Mononuclear cell (primary cell): ENCODE data around the gene RBCK1. TPM values are rescaled to one million over a fixed set of nuclear protein-coding genes. Genes with fewer than 3 reads are reported as not detected.
"Not testable (repeated sequence)": the region's sequence is repeated elsewhere in the genome, so short reads cannot be mapped to it uniquely, and the experiment has no call there.

ENCODE experiments used
- H3K27me3 ChIP-seq: 2 replicates; pipeline ENCODE4 v1.6.0; 2011; ENCODE audit warnings: low read length, control low read depth; ENCODE audit not compliant: insufficient read depth
- H3K4me1 ChIP-seq: 2 replicates; pipeline ENCODE4 v1.5.1; 2011; ENCODE audit warnings: mild to moderate bottlenecking, low read length, control low read depth; ENCODE audit not compliant: insufficient read depth
- H3K4me3 ChIP-seq: 2 replicates; pipeline ENCODE4 v1.5.1; 2011; ENCODE audit warnings: mild to moderate bottlenecking, low read length, moderate library complexity
- H3K9me3 ChIP-seq: 2 replicates; pipeline ENCODE4 v1.5.1; 2011; ENCODE audit warnings: low read depth, mild to moderate bottlenecking, control low read depth, low read length
- total RNA-seq: library from RNA; depleted of rRNA; stranded (reverse); fragments of >200 nt; gene quantifications from one replicate; pipeline ENCODE4 v1.2.3, GENCODE V29; 2012

The RBCK1 gene
- total RNA-seq, 1 donor: 49.4 TPM

DNA sequence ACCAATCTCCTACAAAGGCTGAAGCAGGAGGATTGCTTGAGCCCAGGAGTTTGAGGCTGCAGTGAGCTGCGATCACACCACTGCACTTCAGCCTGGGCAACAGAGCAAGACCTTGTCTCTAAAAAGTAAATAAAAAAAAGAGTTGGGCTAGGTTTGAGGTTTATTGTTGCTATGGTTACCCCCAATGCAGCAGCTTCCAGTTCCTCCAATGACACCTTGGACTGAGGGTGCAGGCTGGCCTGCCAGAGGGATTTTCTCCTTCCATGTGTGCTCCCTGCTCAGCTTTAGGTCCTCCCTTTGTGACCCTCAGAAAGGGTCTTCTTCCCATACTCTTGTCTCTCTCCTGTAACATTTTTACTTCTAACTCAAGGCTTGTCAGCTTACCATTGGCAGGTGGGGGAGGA lies 64.8 kb downstream of the RBCK1 start:
- no peak overlapping the region for H3K4me3 ChIP-seq
- H3K4me1 ChIP-seq: no peaks in the 10 kb centered on the region
- H3K9me3 ChIP-seq: no peaks in the 10 kb centered on the region
- H3K27me3 ChIP-seq: no peaks in the 10 kb centered on the region

DNA sequence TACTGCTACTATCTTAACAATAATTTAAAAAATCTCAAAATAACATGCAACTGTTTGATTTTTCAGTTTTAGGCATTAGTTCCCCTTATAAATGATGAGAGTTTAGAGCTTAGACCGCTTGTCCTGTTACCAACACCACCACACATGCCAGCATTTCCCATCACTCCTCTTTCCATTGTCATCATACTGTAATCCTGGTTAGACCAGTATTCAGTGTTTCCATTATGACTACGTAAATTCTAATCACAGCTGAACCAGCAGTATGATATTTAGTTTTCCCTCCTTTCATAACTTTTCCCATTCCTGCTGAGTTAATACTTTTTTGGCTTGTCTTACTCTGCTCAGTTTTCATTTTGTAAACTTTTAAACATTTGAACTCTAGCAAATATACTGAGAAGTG lies 66.5 kb downstream of the RBCK1 start:
- H3K4me1 ChIP-seq: no peaks in the 10 kb centered on the region
- no peaks in the 10 kb centered on the region for H3K27me3 ChIP-seq
- no peak overlapping the region for H3K4me3 ChIP-seq
- no peaks in the 10 kb centered on the region for H3K9me3 ChIP-seq

DNA sequence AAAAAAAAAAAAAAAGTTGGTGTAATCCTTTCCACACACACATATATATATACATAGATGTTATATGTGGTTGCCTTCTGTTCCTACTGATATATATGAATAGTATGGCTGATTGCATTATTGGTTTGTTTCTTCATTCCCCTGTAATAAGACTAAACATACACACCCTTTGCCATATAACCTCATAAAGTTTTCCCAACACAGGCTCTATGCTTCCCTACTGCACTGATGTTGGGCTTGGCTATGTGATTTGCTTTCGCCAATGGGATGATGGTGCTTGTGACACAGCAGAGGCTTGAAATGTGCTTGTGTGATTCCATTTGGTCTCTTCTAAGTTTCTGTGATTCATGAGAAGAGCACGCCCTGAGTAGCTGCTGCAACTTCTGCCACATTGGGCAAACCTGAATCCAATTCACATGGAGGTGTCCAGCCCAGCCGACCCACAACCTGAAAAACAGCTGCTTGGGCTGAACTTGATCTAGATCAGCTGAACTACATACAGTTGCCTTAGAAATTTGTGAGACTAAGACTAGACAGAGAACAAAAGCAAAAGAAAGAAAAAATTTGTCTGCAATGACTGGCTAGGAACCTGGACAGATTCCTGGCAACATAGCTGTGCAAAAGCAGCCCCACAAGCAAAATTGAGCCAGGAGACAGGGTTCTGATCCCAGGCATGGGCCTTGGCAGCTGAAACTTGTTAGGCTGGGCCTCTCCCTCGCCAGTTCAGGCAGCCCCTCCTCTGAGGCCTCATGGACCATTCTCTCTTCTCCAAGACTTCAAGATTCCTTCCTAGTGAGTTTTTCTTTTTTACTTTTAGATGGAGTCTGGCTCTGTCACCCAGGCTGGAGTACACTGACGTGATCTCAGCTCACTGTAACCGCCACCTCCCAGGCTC lies 67.6 kb downstream of the RBCK1 start:
- Histone ChIP-seq H3K4me1 (no peaks in the 10 kb centered on the region), H3K4me3 (no peak overlapping the region), H3K27me3 (no peaks in the 10 kb centered on the region), H3K9me3 (no peaks in the 10 kb centered on the region)

DNA sequence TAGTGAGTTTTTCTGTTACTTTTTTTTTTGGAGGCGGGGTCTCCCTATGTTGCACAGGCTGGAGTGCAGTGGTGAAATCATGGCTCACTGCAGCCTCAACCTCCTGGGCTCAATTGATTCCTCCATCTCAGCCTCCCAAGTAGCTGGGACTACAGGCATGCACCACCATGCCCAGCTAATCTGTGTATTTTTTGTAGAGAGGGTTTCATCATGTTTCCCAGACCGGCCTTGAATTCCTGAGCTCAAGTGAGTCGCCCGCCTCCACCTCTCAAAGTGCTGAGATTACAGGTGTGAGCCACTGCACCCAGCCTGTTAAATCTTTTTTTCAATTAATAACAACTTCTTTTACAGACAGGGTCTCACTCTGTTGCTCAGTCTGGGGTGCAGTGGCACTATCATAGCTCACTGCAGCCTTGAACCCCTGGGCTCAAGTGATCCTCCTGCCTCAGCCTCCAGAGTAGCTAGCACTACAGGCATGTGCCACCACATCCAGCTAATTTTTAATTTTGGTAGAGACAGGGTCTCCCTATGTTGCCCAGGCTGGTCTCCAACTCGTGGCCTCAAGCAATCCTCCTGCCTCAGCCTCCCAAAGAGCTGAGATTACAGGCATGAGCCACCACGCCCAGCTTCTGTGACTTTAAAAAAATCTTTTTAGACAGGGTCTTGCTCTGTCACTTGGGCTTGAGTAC lies 68.6 kb downstream of the RBCK1 start:
- H3K27me3 ChIP-seq, H3K9me3 ChIP-seq, H3K4me3 ChIP-seq, H3K4me1 ChIP-seq: not testable (repeated sequence)

GRCh38 chr20:478010-478948 lies 70.2 kb downstream of the RBCK1 start:
- H3K4me1 ChIP-seq: peaks cover 3% of the 10 kb centered on the region
- H3K27me3 ChIP-seq: no peaks in the 10 kb centered on the region
- H3K9me3 ChIP-seq: no peaks in the 10 kb centered on the region
- H3K4me3 ChIP-seq: no peak overlapping the region

- H3K4me1 ChIP-seq: peaks cover 3% of the 10 kb centered on the region
- H3K27me3 ChIP-seq: no peaks in the 10 kb centered on the region
- no peak overlapping the region for H3K4me3 ChIP-seq
- no peaks in the 10 kb centered on the region for H3K9me3 ChIP-seq
These were observed 70.9 kb downstream of the RBCK1 start for GRCh38 chr20:478949-479429.

GRCh38 chr20:479487-479886 lies 71.4 kb downstream of the RBCK1 start:
- Histone ChIP-seq H3K9me3 (no peaks in the 10 kb centered on the region), H3K27me3 (no peaks in the 10 kb centered on the region), H3K4me1 (peaks cover 3% of the 10 kb centered on the region), H3K4me3 (no peak overlapping the region)

GRCh38 chr20:480044-480443 lies 71.9 kb downstream of the RBCK1 start:
- H3K27me3 ChIP-seq: no peaks in the 10 kb centered on the region
- H3K9me3 ChIP-seq: no peaks in the 10 kb centered on the region
- no peak overlapping the region for H3K4me3 ChIP-seq
- H3K4me1 ChIP-seq: peaks cover 3% of the 10 kb centered on the region

- H3K4me3 ChIP-seq: no peak overlapping the region
- H3K4me1 ChIP-seq: peaks cover 3% of the 10 kb centered on the region
- no peaks in the 10 kb centered on the region for H3K9me3 ChIP-seq
- no peaks in the 10 kb centered on the region for H3K27me3 ChIP-seq
These were observed 73.1 kb downstream of the RBCK1 start for GRCh38 chr20:481167-481566.

Other genes starting within 250 kb of the RBCK1 start
- gene DEFB128, start 218.6 kb upstream of the RBCK1 start, total RNA-seq: not detected
- not detected for gene DEFB129, start 181.0 kb upstream of the RBCK1 start, total RNA-seq
- gene DEFB132, start 150.6 kb upstream of the RBCK1 start, total RNA-seq: not detected
- gene C20orf96, start 117.5 kb upstream of the RBCK1 start, total RNA-seq: 0.73 TPM
- gene ZCCHC3, start 110.7 kb upstream of the RBCK1 start, total RNA-seq: 16.8 TPM
- gene SOX12, start 82.7 kb upstream of the RBCK1 start, total RNA-seq: 1.3 TPM
- gene NRSN2, start 61.2 kb upstream of the RBCK1 start, total RNA-seq: 0.63 TPM
- gene TRIB3, start 27.5 kb upstream of the RBCK1 start, total RNA-seq: 4.8 TPM
- gene TBC1D20, start 54.2 kb downstream of the RBCK1 start, total RNA-seq: 16.2 TPM
- gene CSNK2A1, start 135.5 kb downstream of the RBCK1 start, total RNA-seq: 54.7 TPM
- not detected for gene TCF15, start 202.0 kb downstream of the RBCK1 start, total RNA-seq
- gene SRXN1, start 244.9 kb downstream of the RBCK1 start, total RNA-seq: 35.2 TPM